GM19468 (cell line): ENCODE data around the gene PRRT1.
"Not testable (repeated sequence)": the region's sequence is repeated elsewhere in the genome, so short reads cannot be mapped to it uniquely, and the experiment has no call there.

Experiments
- ATAC-seq: cut with Tn5 transposase; IDR thresholded peaks from one replicate; pipeline ENCODE4 v1.9.1; 2021; ENCODE audit warnings: mild to moderate bottlenecking, moderate library complexity, moderate number of reproducible peaks; ENCODE audit not compliant: unreplicated experiment; ENCODE audit errors: extremely low read depth

The PRRT1 gene

GRCh38 chr6:32151863-32152768 is at the start of gene PRRT1:
TSS of gene PRRT1 (minus strand) at chr6:32151939. CDS start at chr6:32151827, 112 bp downstream.
- no peak for ATAC-seq

GRCh38 chr6:32200711-32201475 is 49.2 kb upstream of the PRRT1 start:
- no peak for ATAC-seq

GRCh38 chr6:32198866-32199265 is 47.1 kb upstream of the PRRT1 start:
- no peak for ATAC-seq

- ATAC-seq, result no peak
Observed at GRCh38 chr6:32198345-32198696, 46.6 kb upstream of the PRRT1 start.

GRCh38 chr6:32196682-32197616 is 45.2 kb upstream of the PRRT1 start:
- ATAC-seq, result no peak

- no peak for ATAC-seq
Observed at GRCh38 chr6:32195902-32196681, 44.4 kb upstream of the PRRT1 start.

- peak; percentile 85 for ATAC-seq
Observed at GRCh38 chr6:32195652-32195901, 43.8 kb upstream of the PRRT1 start.

- ATAC-seq, result no peak
Observed at GRCh38 chr6:32194825-32195651, 43.3 kb upstream of the PRRT1 start.

GRCh38 chr6:32194388-32194787 is 42.6 kb upstream of the PRRT1 start:
- no peak for ATAC-seq

GRCh38 chr6:32193096-32193495 is 41.4 kb upstream of the PRRT1 start:
- not testable (repeated sequence) for ATAC-seq

GRCh38 chr6:32192608-32193039 is 40.9 kb upstream of the PRRT1 start, which contains the start of gene GPSM3:
TSS of gene GPSM3 (minus strand) at chr6:32192643. CDS start at chr6:32192513, 130 bp downstream.
- ATAC-seq, result no peak

- no peak for ATAC-seq
Observed at GRCh38 chr6:32191696-32192607, 40.2 kb upstream of the PRRT1 start.

- no peak for ATAC-seq
Observed at GRCh38 chr6:32190911-32191677, 39.4 kb upstream of the PRRT1 start.

GRCh38 chr6:32190054-32190851 is 38.5 kb upstream of the PRRT1 start, which contains the start of gene PBX2:
TSS of gene PBX2 (minus strand) at chr6:32190202. CDS start at chr6:32189915, 287 bp downstream.
- no peak for ATAC-seq

GRCh38 chr6:32189742-32190053 is 38.0 kb upstream of the PRRT1 start:
- ATAC-seq, result no peak

- no peak for ATAC-seq
Observed at GRCh38 chr6:32189069-32189741, 37.5 kb upstream of the PRRT1 start.
